ENCODE data around the gene BAHCC1.

Gene BAHCC1

DNA sequence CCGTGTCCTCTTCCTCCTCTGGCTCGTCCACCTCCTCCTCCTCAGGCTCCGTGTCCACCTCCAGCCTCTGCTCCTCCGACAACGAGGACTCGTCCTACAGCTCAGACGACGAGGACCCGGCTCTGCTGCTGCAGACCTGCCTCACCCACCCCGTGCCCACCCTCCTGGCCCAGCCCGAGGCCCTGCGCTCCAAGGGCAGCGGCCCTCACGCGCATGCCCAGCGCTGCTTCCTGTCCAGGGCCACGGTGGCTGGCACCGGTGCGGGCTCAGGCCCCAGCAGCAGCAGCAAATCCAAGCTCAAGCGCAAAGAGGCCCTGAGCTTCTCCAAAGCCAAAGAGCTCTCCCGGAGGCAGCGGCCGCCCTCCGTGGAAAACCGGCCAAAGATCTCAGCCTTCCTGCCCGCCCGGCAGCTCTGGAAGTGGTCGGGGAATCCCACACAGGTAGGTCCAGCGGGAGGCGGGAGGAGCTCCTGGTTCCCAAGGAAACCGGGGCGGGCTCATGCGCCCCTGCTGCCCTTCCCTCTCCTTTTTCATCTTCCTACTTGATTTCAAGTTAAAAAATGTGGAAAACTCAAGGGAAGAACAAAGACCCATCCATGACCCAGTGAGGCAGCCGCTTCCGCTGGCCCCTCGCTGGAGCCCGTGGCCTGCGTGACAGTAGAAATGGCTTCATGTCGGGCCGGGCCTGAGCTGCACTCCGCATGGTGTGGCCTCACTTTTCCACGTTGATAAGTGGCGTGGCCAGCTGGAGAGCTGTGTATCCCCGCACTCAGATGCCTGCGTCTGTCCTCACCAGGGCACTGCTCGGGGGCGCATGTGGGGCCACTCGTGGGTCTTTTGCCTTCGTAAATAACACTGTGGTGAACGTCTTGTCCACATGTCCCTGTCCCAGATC, 66.6 kb downstream of the BAHCC1 start:
- DNase-seq (ENCODE audit: low read depth in 2 of 2) = no peak

DNA sequence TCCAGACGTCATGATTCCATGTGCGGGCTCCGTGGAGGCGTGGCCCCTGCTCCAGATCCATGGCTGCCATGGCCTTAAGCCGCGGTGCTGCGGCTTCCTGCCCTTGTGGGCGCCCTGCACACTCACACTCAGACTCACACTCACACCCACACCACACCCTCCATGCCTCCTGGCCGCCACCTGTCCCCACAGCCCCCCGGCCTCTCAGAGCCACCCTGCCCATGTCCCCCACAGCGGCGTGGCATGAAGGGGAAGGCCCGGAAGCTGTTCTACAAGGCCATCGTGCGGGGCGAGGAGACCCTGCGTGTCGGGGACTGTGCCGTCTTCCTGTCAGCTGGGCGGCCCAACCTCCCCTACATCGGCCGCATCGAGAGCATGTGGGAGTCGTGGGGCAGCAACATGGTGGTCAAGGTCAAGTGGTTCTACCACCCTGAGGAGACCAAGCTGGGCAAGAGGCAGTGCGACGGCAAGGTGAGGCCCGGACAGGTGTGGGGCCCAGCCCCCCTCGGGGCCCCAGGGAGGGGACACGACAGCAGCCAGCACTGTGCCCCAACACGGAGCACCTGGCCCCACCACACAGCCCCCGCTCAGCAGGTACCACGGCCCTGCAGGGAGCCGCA, 67.4 kb downstream of the BAHCC1 start:
- DNase-seq (ENCODE audit: low read depth in 2 of 2) = no peak

DNA sequence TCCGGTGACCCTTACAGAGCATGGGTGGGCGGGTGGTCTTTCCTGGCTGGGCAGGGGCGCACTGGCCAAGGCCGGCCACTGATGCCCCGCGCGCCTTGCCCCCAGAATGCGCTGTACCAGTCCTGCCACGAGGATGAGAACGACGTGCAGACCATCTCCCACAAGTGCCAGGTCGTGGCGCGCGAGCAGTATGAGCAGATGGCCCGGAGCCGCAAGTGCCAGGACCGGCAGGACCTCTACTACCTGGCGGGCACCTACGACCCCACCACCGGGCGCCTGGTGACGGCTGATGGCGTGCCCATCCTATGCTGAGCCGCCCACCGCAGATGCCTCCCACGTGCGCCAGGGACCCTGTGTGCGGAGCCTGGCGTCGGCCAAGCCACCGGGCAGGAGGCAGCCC, 68.2 kb downstream of the BAHCC1 start:
- DNase-seq (ENCODE audit: low read depth in 2 of 2) = no peak

DNA sequence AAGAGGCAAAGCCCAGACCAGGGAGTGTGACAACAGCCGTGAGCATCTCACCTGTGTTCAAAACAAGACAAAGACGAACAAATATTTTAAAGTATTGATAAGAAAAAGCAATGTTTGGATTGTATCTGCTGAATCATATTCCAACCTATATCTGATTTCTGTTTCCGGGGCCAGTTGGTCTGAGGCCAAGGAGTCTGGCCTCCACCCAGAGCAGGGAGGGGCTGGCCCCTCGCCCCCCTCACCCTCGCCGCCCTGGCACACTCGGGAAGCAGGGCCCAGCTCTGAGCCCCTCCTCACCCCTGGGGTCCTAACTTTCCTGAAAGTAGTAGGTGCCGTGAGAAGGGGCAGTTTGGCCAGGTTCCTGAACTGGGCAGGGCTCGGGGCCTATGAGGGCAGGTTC, 69.3 kb downstream of the BAHCC1 start:
- DNase-seq (ENCODE audit: low read depth in 2 of 2) = no peak

DNA sequence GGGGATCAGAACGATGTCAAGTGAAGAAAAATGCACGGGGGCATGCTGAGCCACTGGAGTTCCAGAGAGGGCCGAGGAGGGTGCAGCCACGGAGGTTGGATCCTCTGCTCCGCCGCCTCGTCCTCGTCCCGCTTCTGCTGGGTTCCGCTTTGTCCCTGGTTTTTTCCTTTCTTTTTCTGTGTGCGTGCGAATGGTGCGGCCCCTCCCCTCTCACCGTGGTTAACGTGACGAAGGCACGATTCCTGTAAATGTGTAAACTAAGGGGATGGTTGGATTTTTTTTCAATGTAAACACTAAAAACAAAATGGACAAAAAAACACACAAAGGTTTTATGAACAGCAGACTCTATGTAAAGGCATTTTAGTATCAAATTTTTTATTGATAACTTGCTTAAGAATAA, 70.7 kb downstream of the BAHCC1 start:
- DNase-seq (ENCODE audit: low read depth in 2 of 2) = no peak

DNA sequence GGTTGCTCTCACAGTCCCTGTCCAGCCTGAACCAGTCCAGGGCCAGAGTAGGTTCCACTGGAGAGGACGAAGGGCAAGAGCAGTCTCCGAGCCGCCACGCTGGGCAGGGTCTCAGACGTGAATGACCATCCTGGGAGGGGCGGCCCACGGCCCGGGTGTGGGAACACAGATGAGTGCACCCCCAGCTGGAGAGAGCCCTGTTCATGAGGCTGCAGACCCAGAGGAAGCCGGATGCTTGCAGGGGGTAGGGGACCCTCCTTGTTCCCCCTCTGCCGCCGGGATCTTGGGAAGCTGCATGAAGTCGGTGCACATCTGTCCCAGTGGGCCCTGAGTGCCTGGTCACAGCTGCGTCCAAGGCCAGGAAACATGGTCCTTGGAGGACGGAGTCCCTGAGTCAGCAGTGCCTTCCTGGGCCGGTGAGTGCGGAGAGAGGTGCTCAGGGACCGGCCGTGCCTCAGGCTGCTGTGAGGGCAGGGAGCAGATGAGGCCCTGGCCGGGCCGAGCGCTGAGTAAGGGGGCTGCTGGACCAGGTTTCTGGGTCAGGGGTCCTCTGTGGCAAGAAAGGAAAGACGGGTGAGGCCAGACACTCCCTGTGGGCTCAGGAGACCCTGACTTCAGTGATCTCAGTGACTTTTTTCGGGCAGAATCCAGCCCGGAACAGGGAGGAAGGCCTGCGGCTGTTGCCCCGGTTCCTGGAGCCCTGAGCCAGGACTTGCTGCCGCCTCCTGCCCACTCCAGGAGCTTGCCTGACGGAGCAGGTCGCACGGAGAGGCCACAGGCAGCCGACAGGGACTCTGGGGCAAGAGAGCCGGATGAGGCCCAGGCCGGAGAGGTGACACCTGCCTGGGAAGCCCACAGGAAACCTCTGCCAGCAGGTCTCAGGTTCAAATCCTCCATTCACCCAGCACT, 71.6 kb downstream of the BAHCC1 start:
- no peak for DNase-seq (ENCODE audit: low read depth in 2 of 2)

DNA sequence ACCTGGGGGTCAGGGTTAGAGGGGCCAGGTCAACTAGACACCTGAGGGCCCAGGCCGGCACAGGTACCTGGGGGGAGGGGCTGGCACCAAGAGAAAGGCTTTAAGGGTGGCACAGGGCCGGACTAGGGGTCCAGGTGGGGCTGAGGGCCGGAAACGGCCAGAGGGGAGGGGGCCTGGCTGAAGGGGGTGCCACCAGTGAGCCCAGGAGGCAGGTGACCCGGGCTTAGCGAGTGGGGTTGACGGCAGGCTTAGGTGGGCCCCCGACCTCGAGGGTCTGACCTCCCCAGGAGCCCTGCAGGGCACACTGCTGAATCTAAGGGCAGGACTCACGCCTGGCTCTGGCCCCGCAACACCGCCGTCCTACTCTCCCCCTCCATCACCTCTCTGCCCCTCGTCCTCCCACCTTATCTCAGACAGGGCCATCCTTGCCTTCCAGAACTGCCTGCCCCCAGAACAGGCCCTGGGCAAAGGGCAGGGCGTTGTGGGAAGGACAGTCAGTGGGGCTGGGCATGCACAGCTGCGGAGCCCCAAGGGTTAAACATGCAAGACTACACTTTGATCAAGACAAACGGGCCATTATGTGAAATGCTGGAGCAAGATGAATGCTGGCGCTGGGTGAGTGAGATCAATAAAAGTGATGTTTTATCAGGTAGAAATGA, 73.0 kb downstream of the BAHCC1 start:
- no peak for DNase-seq (ENCODE audit: low read depth in 2 of 2)

DNA sequence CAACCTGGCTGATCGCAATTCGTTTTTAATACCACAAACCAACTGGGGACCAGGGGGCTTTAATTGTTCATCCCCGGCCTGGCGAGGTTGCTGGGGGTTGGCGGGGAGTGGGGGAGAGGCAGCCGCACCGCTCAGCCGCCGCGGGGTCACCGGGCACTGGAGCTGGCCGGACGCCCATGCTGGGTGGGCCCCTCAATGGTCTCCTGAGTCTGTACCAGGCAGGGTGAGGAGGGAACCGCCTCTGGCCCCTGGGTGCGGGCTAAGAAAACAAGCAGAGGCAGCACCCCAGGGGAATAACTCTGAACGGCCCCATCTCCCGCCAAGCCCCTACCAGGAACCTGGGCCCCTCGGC, 73.5 kb downstream of the BAHCC1 start:
- no peak for DNase-seq (ENCODE audit: low read depth in 2 of 2)

DNA sequence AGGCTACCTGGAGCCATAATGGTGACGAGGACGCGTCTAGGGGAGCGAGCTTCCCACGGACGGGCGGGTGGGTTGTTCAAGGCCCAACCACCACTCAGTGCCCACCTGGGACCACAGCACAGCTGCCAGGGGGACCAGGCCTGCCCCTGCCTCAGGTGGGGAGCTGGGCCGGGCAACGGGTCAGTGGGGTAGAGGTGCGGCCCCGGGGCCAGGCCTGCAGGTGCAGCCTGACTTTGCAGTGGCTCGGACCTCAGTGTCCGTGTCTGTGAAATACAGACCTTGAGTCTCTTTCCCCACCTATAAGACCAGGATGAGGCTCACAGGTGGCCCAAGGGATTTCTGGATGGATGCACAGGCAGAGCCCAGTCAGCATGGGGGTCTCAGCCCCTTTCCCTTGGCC, 74.0 kb downstream of the BAHCC1 start:
- DNase-seq (ENCODE audit: low read depth in 2 of 2) = no peak

DNA sequence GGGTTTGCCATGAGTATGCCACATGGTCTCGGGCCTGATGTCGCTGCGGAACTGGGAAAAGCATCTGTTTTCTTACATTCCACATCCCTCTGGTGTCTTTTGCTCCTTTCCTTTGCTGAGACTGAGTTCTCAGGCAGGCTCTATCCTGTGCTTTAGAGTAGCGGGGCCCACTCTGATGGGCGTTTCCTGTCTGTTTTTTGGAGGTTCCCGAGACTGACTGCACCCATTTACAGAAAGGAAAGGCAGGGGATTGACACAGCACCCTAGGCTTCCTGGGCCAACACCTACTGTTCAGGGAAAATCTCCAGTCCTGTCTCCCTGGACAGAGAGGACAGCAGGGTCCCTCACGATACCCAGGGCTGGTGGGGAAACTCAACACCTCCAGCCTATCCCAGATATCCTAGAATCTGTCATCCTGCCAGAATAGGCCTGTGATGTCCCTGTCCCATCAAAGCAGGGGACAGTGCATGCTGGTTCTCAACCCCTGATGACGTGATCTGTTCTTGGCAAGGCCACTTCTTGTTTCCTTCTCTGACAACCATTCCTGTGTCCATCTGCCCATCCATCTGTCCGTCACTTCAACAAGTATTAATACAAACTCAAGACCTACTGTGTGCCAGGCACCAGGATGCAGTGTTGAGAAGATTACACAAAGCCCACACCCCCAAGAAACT, 75.2 kb downstream of the BAHCC1 start:
- DNase-seq (ENCODE audit: low read depth in 2 of 2) = no peak

DNA sequence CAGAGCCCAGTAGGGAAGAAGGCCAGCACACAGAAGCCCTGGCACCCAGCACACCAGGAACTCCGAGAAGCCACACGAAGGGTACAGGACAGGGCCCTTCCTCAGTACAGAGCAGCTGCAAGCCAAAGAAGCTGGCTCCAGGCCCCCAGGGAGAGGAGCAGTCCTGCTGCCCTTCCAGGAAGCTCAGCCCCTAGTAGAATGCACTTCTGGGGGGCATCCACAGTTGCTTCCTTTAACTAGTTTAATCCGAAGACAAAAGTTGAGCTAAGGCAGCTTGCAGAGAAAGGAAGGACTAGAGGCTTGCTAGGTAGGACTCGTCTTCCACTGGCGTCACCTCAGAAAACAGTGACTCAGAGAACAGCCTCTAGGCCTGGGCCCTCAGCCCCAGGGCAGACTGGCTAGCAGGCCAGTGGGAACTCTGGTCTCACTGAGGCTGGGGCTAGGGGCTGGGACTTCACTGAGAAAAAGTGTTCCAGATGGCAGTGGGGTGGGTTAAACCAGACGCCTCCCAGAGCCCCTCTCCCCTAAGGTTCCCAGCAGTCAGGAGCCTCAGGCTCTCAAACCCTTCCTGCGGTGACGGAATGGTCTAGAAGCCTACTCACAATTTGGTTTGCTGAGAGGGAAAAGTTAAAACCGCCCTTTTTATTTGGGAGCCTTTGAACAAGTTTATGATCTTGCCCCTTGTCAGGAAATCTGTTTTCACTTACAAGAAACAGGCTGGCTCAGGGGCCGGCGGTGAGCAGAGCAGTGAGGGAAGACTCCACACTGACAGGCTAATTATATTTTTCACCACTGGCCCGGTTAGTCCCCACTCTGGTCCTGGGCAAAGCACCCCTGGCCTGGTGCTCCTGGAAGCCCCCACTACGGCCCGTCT, 75.9 kb downstream of the BAHCC1 start:
- DNase-seq (ENCODE audit: low read depth in 2 of 2) = peak in 1 of 2 experiments; percentile 12

DNA sequence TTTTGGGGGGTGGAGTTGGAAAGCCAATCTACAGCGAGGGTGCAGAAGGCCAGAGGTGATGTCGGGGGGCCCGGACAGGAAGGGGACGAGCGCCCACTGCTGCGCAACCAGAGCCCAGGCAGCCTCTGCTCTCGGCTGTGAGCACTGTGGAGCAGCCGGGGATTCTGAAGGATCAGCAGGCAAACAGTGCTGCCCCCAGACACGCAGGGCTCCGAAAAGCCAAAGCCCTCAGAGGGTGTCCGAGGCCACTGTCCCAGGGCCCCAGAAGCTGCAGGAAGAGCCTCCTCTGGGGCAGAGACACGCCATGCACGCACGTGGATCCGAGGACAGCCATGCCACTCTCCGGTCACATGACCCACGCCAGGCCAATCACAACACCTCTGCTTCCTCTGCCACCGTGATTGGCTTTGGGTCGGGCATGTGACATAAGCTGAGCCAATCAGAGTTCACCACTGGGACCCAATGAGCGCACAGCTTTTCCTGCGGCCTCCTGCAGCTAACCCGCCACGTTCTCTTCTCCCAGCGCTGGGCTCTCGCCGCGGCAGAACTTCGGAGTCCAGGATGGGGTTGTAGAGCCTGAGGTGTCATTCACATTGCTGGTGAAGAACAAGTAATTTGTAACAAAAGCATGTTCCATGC, 76.7 kb downstream of the BAHCC1 start:
- DNase-seq (ENCODE audit: low read depth in 2 of 2) = peak; percentile 90 to 91

DNA sequence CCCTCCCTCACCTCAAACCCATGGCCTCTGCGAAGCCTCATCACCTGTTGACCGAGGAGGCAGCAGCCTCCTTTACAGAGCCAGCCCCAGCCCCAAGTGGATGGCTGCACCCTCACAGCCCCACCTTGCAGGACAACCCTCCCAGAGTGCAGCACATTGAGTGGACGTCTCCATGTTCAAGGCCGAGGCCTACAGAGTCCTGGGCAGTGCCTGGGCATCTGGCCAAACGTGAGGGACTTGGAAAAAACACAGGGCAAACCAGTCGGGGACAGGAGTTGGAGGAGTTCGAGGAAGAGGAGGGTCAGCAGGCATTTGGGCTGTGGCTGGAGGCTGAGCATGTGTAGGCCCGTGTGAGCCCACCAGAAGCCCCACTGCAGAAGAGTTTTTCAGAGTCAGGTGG, 77.8 kb downstream of the BAHCC1 start:
- no peak for DNase-seq (ENCODE audit: low read depth in 2 of 2)

DNA sequence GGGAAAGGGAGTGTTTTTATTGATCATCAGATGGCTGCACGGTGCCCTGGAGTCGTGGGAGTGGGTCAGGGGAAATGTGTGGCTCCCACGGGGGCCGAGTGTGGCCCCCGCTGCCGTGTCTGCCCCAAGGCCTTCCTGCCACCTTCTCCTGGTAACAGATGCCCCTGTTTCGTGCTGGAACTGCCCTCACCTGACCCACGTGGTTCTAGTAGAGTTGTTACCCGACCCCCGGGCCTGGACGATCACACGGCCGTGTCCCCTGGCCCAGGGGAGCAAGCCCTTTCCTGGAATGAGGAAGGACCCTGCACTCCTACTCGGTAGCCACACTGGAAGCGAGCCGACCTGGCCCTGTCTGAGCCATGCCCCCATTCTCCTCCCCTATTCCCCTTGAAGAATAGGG, 79.7 kb downstream of the BAHCC1 start:
- DNase-seq (ENCODE audit: low read depth in 2 of 2) = no peak

DNA sequence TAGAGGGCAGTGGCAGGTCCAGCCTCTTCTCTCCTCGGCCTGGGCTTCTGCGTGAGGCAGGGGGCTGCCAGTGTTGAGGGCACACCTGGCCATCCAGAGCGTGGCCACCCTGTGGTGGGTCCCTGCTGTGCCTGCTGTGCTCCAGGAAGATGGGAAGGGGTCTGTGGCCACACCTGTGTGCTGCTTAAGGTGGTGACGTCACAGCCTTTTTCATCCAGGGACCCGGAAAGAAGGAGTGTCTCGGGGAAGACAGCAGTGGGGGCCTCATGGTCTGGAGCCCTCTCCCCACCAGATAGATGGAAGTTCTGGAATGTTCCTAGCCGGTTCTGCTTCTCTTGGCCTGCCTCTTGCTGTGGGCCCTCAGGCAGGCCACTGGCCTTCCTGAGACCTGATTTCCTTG, 80.8 kb downstream of the BAHCC1 start:
- DNase-seq (ENCODE audit: low read depth in 2 of 2) = no peak

DNA sequence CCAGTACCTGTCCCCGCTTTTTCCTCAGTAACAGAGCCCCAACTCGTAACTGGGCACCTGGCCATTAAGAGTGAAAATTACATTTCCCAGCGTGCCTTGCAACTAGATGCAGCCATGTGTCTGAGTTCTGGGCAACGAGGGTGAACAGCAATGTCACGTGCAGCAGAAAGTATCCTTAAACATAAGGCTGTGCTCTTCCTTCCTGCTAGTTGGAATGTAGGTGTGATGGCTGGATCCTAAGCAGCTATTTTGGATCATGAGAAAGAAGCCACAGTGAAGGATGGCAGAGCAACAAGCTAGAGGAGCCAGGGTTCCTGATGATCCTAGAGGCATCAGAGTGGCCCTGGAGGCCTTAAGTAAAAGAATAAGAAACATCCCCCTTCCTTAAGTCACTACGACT, 81.4 kb downstream of the BAHCC1 start:
- no peak for DNase-seq (ENCODE audit: low read depth in 2 of 2)

DNA sequence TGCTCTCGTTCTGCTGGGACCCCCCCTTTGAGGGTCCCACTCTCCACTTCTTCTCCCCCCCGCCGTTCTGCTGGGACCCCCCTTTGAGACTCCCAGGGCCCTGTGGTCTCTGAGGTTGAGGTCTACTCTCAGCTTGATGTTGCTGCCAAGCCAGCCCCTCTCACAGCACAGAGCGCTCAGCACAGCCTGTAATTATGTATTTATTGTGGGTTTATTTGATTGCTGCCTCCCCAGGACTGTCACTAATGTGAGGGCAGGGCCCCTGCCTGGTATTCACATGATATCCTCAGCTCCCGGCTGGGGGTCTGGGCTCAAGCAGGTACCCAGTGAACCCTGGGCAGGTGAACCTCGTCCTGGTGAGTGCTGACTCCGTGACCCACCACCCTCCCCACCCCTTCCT, 81.9 kb downstream of the BAHCC1 start:
- no peak for DNase-seq (ENCODE audit: low read depth in 2 of 2)

DNA sequence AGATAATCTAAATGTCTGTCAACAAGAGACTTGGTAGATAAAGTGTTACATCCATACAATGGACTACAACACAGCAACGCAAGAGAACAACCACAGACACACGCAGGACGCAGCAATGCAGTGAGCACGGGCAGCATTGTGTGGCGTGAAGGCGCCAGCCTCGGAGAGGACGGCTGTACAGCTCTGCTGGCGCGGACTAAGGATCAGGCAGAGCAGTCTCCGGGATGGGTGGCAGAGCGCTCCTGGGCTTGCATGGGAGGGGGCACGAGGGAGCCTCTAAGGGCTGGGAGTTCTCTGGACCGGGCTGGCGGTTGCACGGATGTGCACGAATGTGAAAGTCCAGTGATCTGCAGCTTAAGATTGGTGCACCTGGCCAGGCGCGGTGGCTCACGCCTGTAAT, 82.9 kb downstream of the BAHCC1 start:
- DNase-seq (ENCODE audit: low read depth in 2 of 2) = no peak

DNA sequence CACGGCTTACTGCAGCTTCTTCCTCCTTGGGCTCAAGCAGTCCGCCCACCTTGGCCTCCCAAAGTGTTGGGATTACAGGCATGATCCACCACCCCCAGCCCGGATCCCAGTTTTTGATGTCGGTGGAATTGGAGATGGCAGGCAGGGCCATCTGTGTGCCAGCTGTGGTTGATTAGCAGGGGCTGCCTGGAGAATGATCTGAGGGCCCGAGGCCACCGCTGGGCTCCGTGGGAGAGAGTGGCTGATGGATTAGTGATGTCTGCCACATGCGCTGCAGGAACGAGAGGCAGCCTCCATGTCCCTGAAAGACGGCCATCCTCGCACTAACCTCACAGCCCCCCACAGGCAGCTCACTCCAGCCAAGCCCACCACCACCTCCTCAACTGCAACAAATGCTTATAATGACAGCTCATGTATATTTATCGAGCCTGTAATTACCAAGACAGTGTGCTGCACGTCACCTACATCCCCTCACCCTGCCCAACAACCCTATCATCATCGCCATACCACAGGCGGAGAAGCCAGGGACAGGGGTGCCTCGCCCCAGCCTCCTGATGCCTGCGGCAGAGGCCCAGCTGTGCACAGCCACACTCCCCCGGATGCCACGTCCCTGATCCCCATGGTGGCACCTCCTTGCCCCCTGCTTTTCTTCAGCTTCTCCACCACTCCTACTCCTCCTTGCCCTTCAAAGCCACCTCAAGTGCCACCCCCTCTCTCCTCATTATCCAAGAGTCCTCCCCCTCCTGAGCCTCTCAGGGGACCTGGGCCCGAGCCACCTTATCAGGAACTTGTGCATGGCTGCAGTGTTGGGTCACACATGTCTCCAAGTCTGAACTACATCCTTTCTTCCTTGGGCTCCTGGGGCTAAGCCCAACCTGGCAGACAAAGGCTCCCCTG, 84.2 kb downstream of the BAHCC1 start:
- DNase-seq (ENCODE audit: low read depth in 2 of 2) = no peak
